Measurements from ENCODE around the gene NEDD8.

NEDD8 gene

DNA sequence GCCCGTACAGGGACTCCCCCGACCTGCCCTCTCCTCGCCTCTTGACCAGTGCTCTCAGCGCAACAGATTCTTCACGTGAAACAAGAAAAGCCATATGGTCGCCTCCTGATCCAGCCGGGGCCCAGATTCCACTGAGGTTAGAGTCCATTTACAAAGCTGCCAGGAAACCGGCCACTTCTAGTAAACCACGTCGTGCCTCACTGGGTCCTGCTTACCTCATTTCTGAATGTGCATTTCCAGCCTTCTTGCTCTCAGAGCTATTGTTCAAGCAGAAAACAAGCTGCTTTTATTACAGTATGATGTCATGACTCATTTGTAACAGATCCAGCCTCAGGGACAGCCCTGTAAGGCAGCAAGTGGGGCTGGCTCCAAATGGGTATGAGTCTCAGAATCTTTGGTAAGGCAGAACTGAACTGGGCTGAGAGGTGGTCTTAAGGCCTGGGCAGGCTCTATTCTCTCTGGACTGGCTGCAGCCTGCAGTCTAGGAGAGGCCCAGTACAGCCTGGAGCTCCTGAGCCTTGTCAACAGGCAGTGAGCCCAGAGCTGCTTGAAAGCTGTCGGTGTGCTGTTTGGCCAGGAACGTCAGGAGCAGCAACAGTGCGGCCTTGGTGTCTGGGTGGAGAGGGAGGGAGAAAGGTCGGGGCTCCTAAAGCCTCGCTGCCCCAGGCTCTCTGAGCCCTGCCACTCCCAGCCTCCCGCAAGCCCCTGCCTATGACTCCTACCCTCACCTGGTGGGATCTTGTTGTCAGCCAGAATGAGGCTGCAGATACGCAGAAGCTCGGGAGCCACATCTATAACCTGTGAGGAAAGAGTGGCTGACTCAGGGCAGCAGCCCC, 52.0 kb downstream of the NEDD8 start:
- ChIA-PET CTCF (interaction anchor here (2.1 kb wide), 1 partner anchor 19 kb away, joined by 10 read pairs; the partner anchor contains the start of gene IRF9), POLR2A (interaction anchor here (1.2 to 3.2 kb wide), 9 partner anchors 9 to 86 kb away, joined by 3 to 15 read pairs (median 5); partner anchors contain the start of genes DCAF11, EMC9, IPO4 and IRF9)
- DNase-seq (ENCODE audit: extremely low spot score), result no peak

GRCh38 chr14:24179294-24179960, 52.7 kb downstream of the NEDD8 start:
- ChIA-PET CTCF (interaction anchor here (1.2 to 2.1 kb wide), 2 partner anchors 18 kb away, joined by 4 to 10 read pairs; partner anchors contain the start of gene IRF9), POLR2A (interaction anchor here (0.7 to 3.2 kb wide), 8 partner anchors 9 to 117 kb away, joined by 3 to 15 read pairs (median 4); partner anchors contain the start of genes EMC9, IPO4, IRF9 and PCK2)
- TF ChIP-seq SUZ12 (IDR thresholded peaks at IDR 0.05) (no peak), FOXK2 (IDR thresholded peaks at IDR 0.05) (no peak), ZNF384 (IDR thresholded peaks at IDR 0.05) (no peak), SP1 (IDR thresholded peaks at IDR 0.05) (no peak), PKNOX1 (IDR thresholded peaks at IDR 0.05) (no peak), FOXA1 (IDR thresholded peaks at IDR 0.05) (no peak), HDGF (IDR thresholded peaks at IDR 0.05; ENCODE audit: borderline replicate concordance) (no peak), L3MBTL2 (conservative IDR thresholded peaks at IDR 0.05) (no peak)
- DNase-seq (ENCODE audit: extremely low spot score), result no peak

More for the DNA sequence above, 52.0 kb downstream of the NEDD8 start:
- TF ChIP-seq FOXM1 (IDR thresholded peaks at IDR 0.05; ENCODE audit: borderline replicate concordance), result no peak
- TF ChIP-seq ELF4 (IDR thresholded peaks at IDR 0.05), result no peak
- no peak for TF ChIP-seq PKNOX1 (IDR thresholded peaks at IDR 0.05)
- no peak for TF ChIP-seq ARNT (IDR thresholded peaks at IDR 0.05)
- TF ChIP-seq FOXA1 (IDR thresholded peaks at IDR 0.05), result no peak
- no peak for TF ChIP-seq ZNF384 (IDR thresholded peaks at IDR 0.05)
- no peak for TF ChIP-seq HDGF (IDR thresholded peaks at IDR 0.05; ENCODE audit: borderline replicate concordance)
- TF ChIP-seq LEF1 (IDR thresholded peaks at IDR 0.05; ENCODE audit: borderline replicate concordance), result no peak
- no peak for TF ChIP-seq FOXK2 (IDR thresholded peaks at IDR 0.05)
- no peak for TF ChIP-seq CTBP1 (IDR thresholded peaks at IDR 0.05; ENCODE audit: borderline replicate concordance)
- TF ChIP-seq SUZ12 (IDR thresholded peaks at IDR 0.05), result no peak
- TF ChIP-seq TARDBP (IDR thresholded peaks at IDR 0.05), result no peak
- TF ChIP-seq SP1 (IDR thresholded peaks at IDR 0.05), result no peak
- no peak for TF ChIP-seq L3MBTL2 (conservative IDR thresholded peaks at IDR 0.05)
- no peak for TF ChIP-seq BHLHE40 (IDR thresholded peaks at IDR 0.05; ENCODE audit: borderline replicate concordance)
- TF ChIP-seq NFRKB (IDR thresholded peaks at IDR 0.05), result no peak

GRCh38 chr14:24178399-24179178, 53.6 kb downstream of the NEDD8 start:
- ChIA-PET CTCF (interaction anchor here (1.2 kb wide), 1 partner anchor 17 kb away, joined by 4 read pairs; the partner anchor contains the start of gene IRF9), POLR2A (interaction anchor here (1.0 to 3.2 kb wide), 6 partner anchors 8 to 118 kb away, joined by 3 to 15 read pairs (median 6); partner anchors contain the start of genes EMC9, IPO4 and TM9SF1)
- TF ChIP-seq ARNT (IDR thresholded peaks at IDR 0.05) (no peak), L3MBTL2 (conservative IDR thresholded peaks at IDR 0.05) (no peak), SP1 (IDR thresholded peaks at IDR 0.05) (no peak), NFRKB (IDR thresholded peaks at IDR 0.05) (no peak)
- no peak for DNase-seq (ENCODE audit: extremely low spot score)

DNA sequence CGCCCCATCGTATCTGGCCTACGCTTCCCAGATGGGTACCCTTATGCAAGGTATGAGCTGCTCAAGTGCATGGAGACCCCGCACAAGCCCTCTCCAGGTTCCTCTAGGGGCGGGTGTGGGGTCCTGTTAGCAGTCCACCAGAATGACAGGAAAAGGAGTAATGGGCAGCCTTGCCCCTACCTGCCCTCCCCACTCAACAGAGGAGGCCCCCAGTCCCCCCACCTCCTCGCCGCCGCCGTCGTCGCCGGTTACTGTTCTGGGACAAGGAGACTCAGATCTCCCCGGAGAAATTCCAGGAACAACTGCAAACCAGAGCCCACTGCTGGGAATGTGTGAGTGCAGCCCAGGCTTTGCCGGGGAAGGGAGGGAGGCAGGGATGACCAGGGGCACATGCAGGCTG, 54.3 kb downstream of the NEDD8 start:
- ChIA-PET POLR2A (interaction anchor here (0.8 to 1.5 kb wide), 5 partner anchors 7 to 57 kb away, joined by 3 to 4 read pairs (median 3); partner anchors contain the start of genes CHMP4A and PSME2), CTCF (interaction anchor here (1.2 kb wide), 1 partner anchor 17 kb away, joined by 3 read pairs; the partner anchor contains the start of gene IRF9)
- no peak for DNase-seq (ENCODE audit: extremely low spot score)
- TF ChIP-seq ARNT (IDR thresholded peaks at IDR 0.05) (no peak), NFRKB (IDR thresholded peaks at IDR 0.05) (no peak), SP1 (IDR thresholded peaks at IDR 0.05) (no peak), LEF1 (IDR thresholded peaks at IDR 0.05; ENCODE audit: borderline replicate concordance) (no peak), FOXK2 (IDR thresholded peaks at IDR 0.05) (no peak), BHLHE40 (IDR thresholded peaks at IDR 0.05; ENCODE audit: borderline replicate concordance) (no peak), SUZ12 (IDR thresholded peaks at IDR 0.05) (no peak), CTBP1 (IDR thresholded peaks at IDR 0.05; ENCODE audit: borderline replicate concordance) (no peak), ZNF384 (IDR thresholded peaks at IDR 0.05) (no peak), ELF4 (IDR thresholded peaks at IDR 0.05) (no peak), FOXM1 (IDR thresholded peaks at IDR 0.05; ENCODE audit: borderline replicate concordance) (no peak), TARDBP (IDR thresholded peaks at IDR 0.05) (no peak), PKNOX1 (IDR thresholded peaks at IDR 0.05) (no peak), HDGF (IDR thresholded peaks at IDR 0.05; ENCODE audit: borderline replicate concordance) (no peak), FOXA1 (IDR thresholded peaks at IDR 0.05) (no peak), L3MBTL2 (conservative IDR thresholded peaks at IDR 0.05) (no peak)
